ENCODE measurements around the gene CORO1C. TPM values are rescaled to one million over a fixed set of nuclear protein-coding genes. Genes with fewer than 3 reads are reported as not detected.
A peak's percentile ranks its signal among the peaks of the same experiment; 100 is the strongest.

Gene CORO1C
- total and polyA plus RNA-seq, 9 of the 15 experiments (the other 6 are each of a cell fraction or from before 2014, with no cell fraction given) = 55.2 to 280 (median 150) TPM

GRCh38 chr12:108694812-108695278 is 36.5 kb downstream of the CORO1C start (continued):
- TF ChIP-seq ZNF639 (CRISPR knock-in tag; conservative IDR thresholded peaks at IDR 0.05 in 1 of 2, IDR thresholded peaks at IDR 0.05 in 1 of 2) (peak in 1 of 2 experiments; percentile 75; a peak in 2 of 4 replicates), ZNF583 (CRISPR knock-in tag; IDR thresholded peaks at IDR 0.05) (peak; percentile 92), TEAD4 (IDR thresholded peaks at IDR 0.05; ENCODE audit: low read length) (peak; percentile 79), TEAD4 (CRISPR knock-in tag; IDR thresholded peaks at IDR 0.05; ENCODE audit: borderline replicate concordance) (no peak), PHF21A (IDR thresholded peaks at IDR 0.05; ENCODE audit: borderline replicate concordance, low read depth) (no peak), NFRKB (IDR thresholded peaks at IDR 0.05; ENCODE audit: low read depth) (no peak), MITF (IDR thresholded peaks at IDR 0.05) (peak; percentile 65; the same call in 1 of the 2 replicates), ID3 (CRISPR knock-in tag; IDR thresholded peaks at IDR 0.05) (no peak), ID3 (tag; IDR thresholded peaks at IDR 0.05) (peak; percentile 53; the same call in 1 of the 2 replicates), MTA3 (IDR thresholded peaks at IDR 0.05; ENCODE audit: borderline replicate concordance) (0 out of 2 replicates have a peak, but pooled peaks have one; percentile 20), ESRRA (IDR thresholded peaks at IDR 0.05; ENCODE audit: borderline replicate concordance, low read depth) (no peak), ZNF644 (tag; IDR thresholded peaks at IDR 0.05; ENCODE audit: low read depth) (no peak), RFX1 (IDR thresholded peaks at IDR 0.05) (0 out of 2 replicates have a peak, but pooled peaks have one; percentile 21), FOSL1 (tag; conservative IDR thresholded peaks at IDR 0.05) (peak; percentile 86), POLR2AphosphoS5 (IDR thresholded peaks at IDR 0.05; ENCODE audit: control insufficient read depth, insufficient read depth, low read depth, low read length) (peak; percentile 39; the same call in 1 of the 2 replicates), ZNF766 (CRISPR knock-in tag; conservative IDR thresholded peaks at IDR 0.05) (peak; percentile 82), ARID2 (IDR thresholded peaks at IDR 0.05) (no peak), DPF2 (IDR thresholded peaks at IDR 0.05) (peak; percentile 74), MCM5 (IDR thresholded peaks at IDR 0.05; ENCODE audit: low read depth) (no peak), ZFX (CRISPR knock-in tag; IDR thresholded peaks at IDR 0.05) (peak; percentile 21; the same call in 1 of the 2 replicates), ZNF134 (CRISPR knock-in tag; conservative IDR thresholded peaks at IDR 0.05) (0 out of 2 replicates have a peak, but pooled peaks have one; percentile 35), PREB (CRISPR knock-in tag; IDR thresholded peaks at IDR 0.05) (no peak), CXXC5 (CRISPR knock-in tag; IDR thresholded peaks at IDR 0.05) (peak; percentile 44)
- TF ChIP-seq, protein P1, sequence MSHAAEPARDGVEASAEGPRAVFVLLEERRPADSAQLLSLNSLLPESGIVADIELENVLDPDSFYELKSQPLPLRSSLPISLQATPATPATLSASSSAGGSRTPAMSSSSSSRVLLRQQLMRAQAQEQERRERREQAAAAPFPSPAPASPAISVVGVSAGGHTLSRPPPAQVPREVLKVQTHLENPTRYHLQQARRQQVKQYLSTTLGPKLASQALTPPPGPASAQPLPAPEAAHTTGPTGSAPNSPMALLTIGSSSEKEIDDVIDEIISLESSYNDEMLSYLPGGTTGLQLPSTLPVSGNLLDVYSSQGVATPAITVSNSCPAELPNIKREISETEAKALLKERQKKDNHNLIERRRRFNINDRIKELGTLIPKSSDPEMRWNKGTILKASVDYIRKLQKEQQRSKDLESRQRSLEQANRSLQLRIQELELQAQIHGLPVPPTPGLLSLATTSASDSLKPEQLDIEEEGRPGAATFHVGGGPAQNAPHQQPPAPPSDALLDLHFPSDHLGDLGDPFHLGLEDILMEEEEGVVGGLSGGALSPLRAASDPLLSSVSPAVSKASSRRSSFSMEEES (CRISPR knock-in tag; IDR thresholded peaks at IDR 0.05) = 0 out of 2 replicates have a peak, but pooled peaks have one; percentile 28
